ENCODE results near the gene ARAP3.

ARAP3 gene

GRCh38 chr5:141608046-141608445 is 74.0 kb downstream of the ARAP3 start:
- H3K4me1 ChIP-seq (ENCODE audit: insufficient read depth, low read length) = peaks cover 8% of the 10 kb centered on the region

GRCh38 chr5:141605523-141606277 is 76.3 kb downstream of the ARAP3 start:
- Histone ChIP-seq H2AFZ (ENCODE audit: low read depth, low read length) (no peak overlapping the region), H3K4me3 (ENCODE audit: low read length) (no peak overlapping the region), H3K9me3 (ENCODE audit: low read length) (peaks cover 2% of the 10 kb centered on the region), H3K27me3 (ENCODE audit: insufficient read depth, low read length) (no peaks in the 10 kb centered on the region), H3K36me3 (ENCODE audit: insufficient read depth, low read length) (no peaks in the 10 kb centered on the region), H3K4me1 (ENCODE audit: insufficient read depth, low read length) (peaks cover 8% of the 10 kb centered on the region)

More at GRCh38 chr5:141608046-141608445, 74.0 kb downstream of the ARAP3 start:
- H3K36me3 ChIP-seq (ENCODE audit: insufficient read depth, low read length) = peaks cover 2% of the 10 kb centered on the region
- H3K9me3 ChIP-seq (ENCODE audit: low read length) = peaks cover 2% of the 10 kb centered on the region
- no peak overlapping the region for H3K4me3 ChIP-seq (ENCODE audit: low read length)
- no peaks in the 10 kb centered on the region for H3K27me3 ChIP-seq (ENCODE audit: insufficient read depth, low read length)
- H2AFZ ChIP-seq (ENCODE audit: low read depth, low read length) = no peak overlapping the region

GRCh38 chr5:141603923-141604717 is 77.9 kb downstream of the ARAP3 start:
- peaks cover 8% of the 10 kb centered on the region for H3K4me1 ChIP-seq (ENCODE audit: insufficient read depth, low read length)

More at GRCh38 chr5:141603923-141604717, 77.9 kb downstream of the ARAP3 start:
- H3K36me3 ChIP-seq (ENCODE audit: insufficient read depth, low read length) = no peaks in the 10 kb centered on the region
- H3K27me3 ChIP-seq (ENCODE audit: insufficient read depth, low read length) = no peaks in the 10 kb centered on the region
- H3K9me3 ChIP-seq (ENCODE audit: low read length) = peaks cover 2% of the 10 kb centered on the region
- H3K4me3 ChIP-seq (ENCODE audit: low read length) = no peak overlapping the region
- H2AFZ ChIP-seq (ENCODE audit: low read depth, low read length) = no peak overlapping the region
